ENCODE data around the gene ADAMTSL5.

ADAMTSL5 gene

GRCh38 chr19:1465191-1466016 is 47.4 kb downstream of the ADAMTSL5 start:
- DNase-seq = no peak

- DNase-seq = no peak
Measured at GRCh38 chr19:1461862-1462261, 51.0 kb downstream of the ADAMTSL5 start.

- no peak for DNase-seq
Measured at GRCh38 chr19:1460033-1460995, 52.5 kb downstream of the ADAMTSL5 start.

GRCh38 chr19:1459479-1459878 is 53.3 kb downstream of the ADAMTSL5 start:
- DNase-seq = no peak

- no peak for DNase-seq
Measured at GRCh38 chr19:1457892-1458291, 54.9 kb downstream of the ADAMTSL5 start.

- DNase-seq = no peak
Measured at GRCh38 chr19:1457031-1457739, 55.6 kb downstream of the ADAMTSL5 start.

- DNase-seq = no peak
Measured at GRCh38 chr19:1456121-1456900, 56.5 kb downstream of the ADAMTSL5 start.

GRCh38 chr19:1455336-1456120 is 57.3 kb downstream of the ADAMTSL5 start:
- DNase-seq = peak in 1 of 2 experiments; percentile 19

Data from AML-193 (cell line).